ENCODE results near the gene EGFR. TPM values are rescaled to one million over a fixed set of nuclear protein-coding genes. Genes with fewer than 3 reads are reported as not detected.

EGFR gene
- total RNA-seq, 4 donors from 2014 or later: 79.3 to 125 (median 110) TPM

GRCh38 chr7:55044791-55045190 lies 26.0 kb downstream of the EGFR start:
- TF ChIP-seq EP300 (IDR thresholded peaks at IDR 0.05): no peak
- TF ChIP-seq CTCF (IDR thresholded peaks at IDR 0.05): no peak
- peak; percentile 44 to 47 for TF ChIP-seq POLR2AphosphoS5 (IDR thresholded peaks at IDR 0.05)
- TF ChIP-seq POLR2A (IDR thresholded peaks at IDR 0.05; ENCODE audit: low read depth): no peak
- no peak for DNase-seq (ENCODE audit: extremely low spot score)
- no peak overlapping the region for H3K4me3 ChIP-seq
- peaks cover 19 to 88% (median 79%) of the 10 kb centered on the region in 4 donors for H3K4me1 ChIP-seq
- no peaks in the 10 kb centered on the region for H3K36me3 ChIP-seq
- 36% methylated on average over 5 of the region's 5 CpGs for WGBS
- no peaks in the 10 kb centered on the region for H3K9me3 ChIP-seq
- intact Hi-C loops (cut with DNase I): no loop called here
- peak overlapping the region; percentile 75 to 83 (median 80) for H3K27ac ChIP-seq (replicated peaks in 1 of 4)
- no peaks in the 10 kb centered on the region for H3K27me3 ChIP-seq

- Histone ChIP-seq H3K27me3 (no peaks in the 10 kb centered on the region), H3K4me1 (peaks cover 19 to 91% (median 83%) of the 10 kb centered on the region in 4 donors), H3K9me3 (no peaks in the 10 kb centered on the region), H3K4me3 (no peak overlapping the region), H3K27ac (replicated peaks in 1 of 4) (peak overlapping the region; percentile 75 to 83 (median 80)), H3K36me3 (no peaks in the 10 kb centered on the region)
- TF ChIP-seq POLR2AphosphoS5 (IDR thresholded peaks at IDR 0.05) (no peak), POLR2A (IDR thresholded peaks at IDR 0.05; ENCODE audit: low read depth) (no peak), CTCF (IDR thresholded peaks at IDR 0.05) (no peak), EP300 (IDR thresholded peaks at IDR 0.05) (no peak)
- no peak for DNase-seq (ENCODE audit: extremely low spot score)
- 75% methylated on average over 7 of the region's 7 CpGs for WGBS
- intact Hi-C loops (cut with DNase I): no loop called here
Measured at GRCh38 chr7:55046582-55047342, 27.9 kb downstream of the EGFR start.

- peaks cover 29 to 98% (median 96%) of the 10 kb centered on the region in 4 donors for H3K4me1 ChIP-seq
- peak overlapping the region; percentile 46 to 79 (median 66) for H3K27ac ChIP-seq (replicated peaks in 1 of 4)
- TF ChIP-seq EP300 (IDR thresholded peaks at IDR 0.05) (no peak), POLR2AphosphoS5 (IDR thresholded peaks at IDR 0.05) (peak; percentile 16 to 44)
- DNase-seq (ENCODE audit: extremely low spot score): no peak
- H3K27me3 ChIP-seq: no peaks in the 10 kb centered on the region
- H3K9me3 ChIP-seq: no peaks in the 10 kb centered on the region
- intact Hi-C loops (cut with DNase I): no loop called here
- 58% methylated on average over 6 of the region's 6 CpGs for WGBS
- H3K36me3 ChIP-seq: no peaks in the 10 kb centered on the region
- no peak overlapping the region for H3K4me3 ChIP-seq
Measured at GRCh38 chr7:55048221-55048859, 29.5 kb downstream of the EGFR start.

GRCh38 chr7:55050281-55050680 lies 31.5 kb downstream of the EGFR start:
- intact Hi-C loops (cut with DNase I): no loop called here
- Histone ChIP-seq H3K4me1 (peaks cover 33 to 98% (median 96%) of the 10 kb centered on the region in 4 donors), H3K27me3 (no peaks in the 10 kb centered on the region), H3K27ac (replicated peaks in 1 of 4) (peak overlapping the region in 2 of 4 donors; percentile 75 to 79), H3K36me3 (no peaks in the 10 kb centered on the region), H3K9me3 (no peaks in the 10 kb centered on the region), H3K4me3 (no peak overlapping the region)
- WGBS: 72% methylated on average over 5 of the region's 5 CpGs
- TF ChIP-seq POLR2AphosphoS5 (IDR thresholded peaks at IDR 0.05) (no peak), EP300 (IDR thresholded peaks at IDR 0.05) (no peak), CTCF (IDR thresholded peaks at IDR 0.05) (no peak), POLR2A (IDR thresholded peaks at IDR 0.05; ENCODE audit: low read depth) (no peak)
- DNase-seq (ENCODE audit: extremely low spot score): no peak

GRCh38 chr7:55052081-55052480 lies 33.3 kb downstream of the EGFR start:
- H3K36me3 ChIP-seq: no peaks in the 10 kb centered on the region
- H3K4me3 ChIP-seq: no peak overlapping the region
- TF ChIP-seq POLR2A (IDR thresholded peaks at IDR 0.05; ENCODE audit: low read depth) (no peak), EP300 (IDR thresholded peaks at IDR 0.05) (no peak)
- peaks cover 41 to 98% (median 95%) of the 10 kb centered on the region in 4 donors for H3K4me1 ChIP-seq
- 90% methylated on average over 2 of the region's 2 CpGs for WGBS
- intact Hi-C loops (cut with DNase I): no loop called here
- H3K9me3 ChIP-seq: no peaks in the 10 kb centered on the region
- peak overlapping the region in 2 of 4 donors; percentile 81 to 87 for H3K27ac ChIP-seq (replicated peaks in 1 of 4)
- H3K27me3 ChIP-seq: no peaks in the 10 kb centered on the region
- DNase-seq (ENCODE audit: extremely low spot score): no peak

All from esophagus muscularis mucosa (tissue), 4 donors.